Endodermal cell (in vitro differentiated cells): ENCODE measurements around the gene SEC14L3. TPM values are rescaled to one million over a fixed set of nuclear protein-coding genes. Genes with fewer than 3 reads are reported as not detected.

Source experiments
- DNase-seq: peaks from one replicate; pipeline ENCODE4 v3.0.0-alpha.2; 2017
- H3K27ac ChIP-seq: 2 replicates; pipeline ENCODE4 v1.5.1; 2013; ENCODE audit warnings: mild to moderate bottlenecking, low read depth, low read length, moderate library complexity
- H3K27me3 ChIP-seq: 2 replicates; pipeline ENCODE4 v1.6.1; 2013; ENCODE audit warnings: mild to moderate bottlenecking, low read length, moderate library complexity; ENCODE audit not compliant: insufficient read depth, control insufficient read depth, poor library complexity, severe bottlenecking
- H3K36me3 ChIP-seq: 2 replicates; pipeline ENCODE4 v1.7.0; 2013; ENCODE audit warnings: mild to moderate bottlenecking, low read length, moderate library complexity; ENCODE audit not compliant: control insufficient read depth, insufficient read depth
- H3K4me1 ChIP-seq: one replicate; pipeline ENCODE4 v1.7.0; 2013; ENCODE audit warnings: low read length; ENCODE audit not compliant: control insufficient read depth, insufficient read depth
- H3K4me3 ChIP-seq: 2 replicates; pipeline ENCODE4 v1.5.1; 2013; ENCODE audit warnings: mild to moderate bottlenecking, low read length, moderate library complexity
- H3K9ac ChIP-seq: 2 replicates; pipeline ENCODE4 v1.6.1; 2013; ENCODE audit warnings: mild to moderate bottlenecking, low read length, moderate library complexity; ENCODE audit not compliant: poor library complexity, severe bottlenecking; ENCODE audit errors: extremely low read depth
- H3K9me3 ChIP-seq: 2 replicates; pipeline ENCODE4 v1.6.1; 2013; ENCODE audit warnings: mild to moderate bottlenecking, low read length, moderate library complexity; ENCODE audit not compliant: control insufficient read depth
- H3K27ac Mint-ChIP-seq: 2 replicates; pipeline ENCODE4 v1.8.0; 2020; ENCODE audit warnings: mixed read lengths
- H3K27me3 Mint-ChIP-seq: 2 replicates; pipeline ENCODE4 v1.8.0; 2021; ENCODE audit warnings: mild to moderate bottlenecking, mixed read lengths; ENCODE audit not compliant: insufficient read depth
- H3K36me3 Mint-ChIP-seq: 2 replicates; pipeline ENCODE4 v1.8.0; 2020; ENCODE audit warnings: low read depth, mixed read lengths
- H3K4me1 Mint-ChIP-seq: 2 replicates; pipeline ENCODE4 v1.8.0; 2020; ENCODE audit warnings: mixed read lengths
- H3K4me3 Mint-ChIP-seq: 2 replicates; pipeline ENCODE4 v1.8.0; 2020; ENCODE audit warnings: mild to moderate bottlenecking, moderate library complexity, mixed read lengths
- H3K9me3 Mint-ChIP-seq: 2 replicates; pipeline ENCODE4 v1.8.0; 2020; ENCODE audit warnings: mild to moderate bottlenecking, mixed read lengths
- WGBS, 2 experiments: methylation state at CpG; one replicate each; pipeline versions ENCODE4 v1.1.5 to v1.1.7; 2013; ENCODE audit warnings: missing lambda C conversion rate in 2 of 2, mixed read lengths in 1 of 2; ENCODE audit not compliant: insufficient coverage in 1 of 2, insufficient read length in 1 of 2; 5-methylcytosine and 5-hydroxymethylcytosine counted together
- total RNA-seq, 2 donors: library from RNA; stranded (reverse); fragmentation: NEBNext Ultra II Directional in 1 of 2; extraction: Animal tissue kit (Norgen Biotek cat#: 25700) in 1 of 2; gene quantifications; 2 replicates in 1 of 2; 3 replicates in 1 of 2; pipeline ENCODE4 v1.2.1, GENCODE V29; 2021
- TF ChIP-seq, protein P1 (sequence below): fragments of 200-600 bp; sonication (generic); conservative IDR thresholded peaks from 2 replicates; pipeline ENCODE4 v1.5.0; 2021; ENCODE audit warnings: antibody characterized with exemption, mild to moderate bottlenecking

The SEC14L3 gene
- total RNA-seq, 2 donors from 2014 or later: not detected

DNA sequence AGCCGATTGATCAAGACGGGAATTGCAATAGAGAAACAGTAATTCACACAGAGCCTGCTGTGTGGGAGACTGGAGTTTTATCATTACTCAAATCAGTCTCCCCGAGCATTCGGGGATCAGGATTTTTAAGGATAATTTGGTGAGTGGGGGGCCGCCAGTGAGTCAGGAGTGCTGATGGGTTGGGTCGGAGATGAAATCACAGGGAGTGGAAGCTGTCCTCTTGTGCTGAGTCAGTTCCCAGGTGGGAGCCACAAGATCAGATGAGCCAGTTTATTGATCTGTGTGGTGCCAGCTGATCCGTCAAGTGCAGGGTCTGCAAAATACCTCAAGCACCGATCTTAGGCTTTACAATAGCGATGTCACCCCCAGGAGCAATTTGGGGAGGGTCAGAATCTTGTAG lies 30.7 kb downstream of the SEC14L3 start:
- Mint-ChIP-seq H3K36me3 (no peaks in the 10 kb centered on the region), H3K27me3 (peaks cover 5% of the 10 kb centered on the region), H3K4me1 (peaks cover 2% of the 10 kb centered on the region), H3K4me3 (no peak overlapping the region), H3K9me3 (no peaks in the 10 kb centered on the region), H3K27ac (no peak overlapping the region)
- no peak for DNase-seq
- no peaks in the 10 kb centered on the region for H3K4me1 ChIP-seq
- H3K9me3 ChIP-seq: no peaks in the 10 kb centered on the region
- no peaks in the 10 kb centered on the region for H3K36me3 ChIP-seq
- no peak overlapping the region for H3K9ac ChIP-seq
- no peak overlapping the region for H3K4me3 ChIP-seq
- 90 to 93% methylated on average over 6 to 9 of the region's 9 CpGs for WGBS, 2 experiments
- H3K27me3 ChIP-seq: no peaks in the 10 kb centered on the region
- H3K27ac ChIP-seq: no peak overlapping the region
- TF ChIP-seq, protein P1, sequence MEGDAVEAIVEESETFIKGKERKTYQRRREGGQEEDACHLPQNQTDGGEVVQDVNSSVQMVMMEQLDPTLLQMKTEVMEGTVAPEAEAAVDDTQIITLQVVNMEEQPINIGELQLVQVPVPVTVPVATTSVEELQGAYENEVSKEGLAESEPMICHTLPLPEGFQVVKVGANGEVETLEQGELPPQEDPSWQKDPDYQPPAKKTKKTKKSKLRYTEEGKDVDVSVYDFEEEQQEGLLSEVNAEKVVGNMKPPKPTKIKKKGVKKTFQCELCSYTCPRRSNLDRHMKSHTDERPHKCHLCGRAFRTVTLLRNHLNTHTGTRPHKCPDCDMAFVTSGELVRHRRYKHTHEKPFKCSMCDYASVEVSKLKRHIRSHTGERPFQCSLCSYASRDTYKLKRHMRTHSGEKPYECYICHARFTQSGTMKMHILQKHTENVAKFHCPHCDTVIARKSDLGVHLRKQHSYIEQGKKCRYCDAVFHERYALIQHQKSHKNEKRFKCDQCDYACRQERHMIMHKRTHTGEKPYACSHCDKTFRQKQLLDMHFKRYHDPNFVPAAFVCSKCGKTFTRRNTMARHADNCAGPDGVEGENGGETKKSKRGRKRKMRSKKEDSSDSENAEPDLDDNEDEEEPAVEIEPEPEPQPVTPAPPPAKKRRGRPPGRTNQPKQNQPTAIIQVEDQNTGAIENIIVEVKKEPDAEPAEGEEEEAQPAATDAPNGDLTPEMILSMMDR: no peak

DNA sequence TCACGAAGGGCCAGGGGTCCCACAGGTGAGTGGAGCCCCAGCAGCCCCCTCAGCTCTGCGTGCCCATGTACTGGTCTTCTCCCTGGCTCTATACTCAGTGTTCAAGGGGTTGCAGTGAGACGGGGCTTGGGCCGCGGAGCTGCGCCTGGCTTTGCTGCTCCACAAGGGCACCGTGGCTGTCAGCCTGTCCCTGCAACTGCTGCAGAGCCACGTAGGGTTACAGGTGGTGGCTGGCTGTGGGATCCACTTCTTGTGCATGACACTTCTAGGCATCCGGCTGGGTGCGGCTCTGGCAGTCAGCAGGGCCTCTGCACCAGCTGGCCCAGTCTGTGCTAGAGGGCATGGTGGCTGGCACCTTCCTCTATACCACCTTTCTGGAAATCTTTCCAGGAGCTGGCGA lies 32.0 kb downstream of the SEC14L3 start:
- H3K4me1 Mint-ChIP-seq: no peaks in the 10 kb centered on the region
- no peaks in the 10 kb centered on the region for H3K36me3 ChIP-seq
- no peaks in the 10 kb centered on the region for H3K9me3 Mint-ChIP-seq
- H3K4me1 ChIP-seq: no peaks in the 10 kb centered on the region
- DNase-seq: no peak
- H3K27ac ChIP-seq: no peak overlapping the region
- peaks cover 5% of the 10 kb centered on the region for H3K27me3 Mint-ChIP-seq
- no peak overlapping the region for H3K4me3 ChIP-seq
- WGBS, 2 experiments: 93 to 94% methylated on average over 5 to 11 of the region's 11 CpGs
- H3K4me3 Mint-ChIP-seq: no peak overlapping the region
- H3K9me3 ChIP-seq: no peaks in the 10 kb centered on the region
- H3K36me3 Mint-ChIP-seq: no peaks in the 10 kb centered on the region
- TF ChIP-seq, protein P1: no peak
- H3K27me3 ChIP-seq: no peaks in the 10 kb centered on the region
- no peak overlapping the region for H3K27ac Mint-ChIP-seq
- no peak overlapping the region for H3K9ac ChIP-seq

DNA sequence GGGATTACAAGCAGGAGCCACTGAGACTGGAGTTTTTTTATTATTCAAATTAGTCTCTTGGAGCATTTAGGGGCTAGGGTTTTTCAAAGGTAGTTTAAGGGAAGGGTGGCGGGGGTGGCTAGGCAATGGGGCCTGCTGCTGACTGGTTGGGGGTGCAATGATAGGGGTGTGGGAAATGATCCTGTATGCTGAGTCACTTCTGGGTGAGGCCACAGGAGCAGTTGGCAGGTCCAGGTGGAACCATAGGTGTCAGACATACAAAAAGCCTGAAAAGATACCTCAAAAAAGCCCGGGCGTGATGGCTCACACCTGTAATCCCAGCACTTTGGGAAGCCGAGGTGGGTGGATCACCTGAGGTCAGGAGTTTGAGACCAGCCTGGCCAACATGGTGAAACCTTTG lies 32.6 kb downstream of the SEC14L3 start:
- H3K27me3 ChIP-seq: no peaks in the 10 kb centered on the region
- DNase-seq: no peak
- Mint-ChIP-seq H3K27me3 (peaks cover 5% of the 10 kb centered on the region), H3K9me3 (no peaks in the 10 kb centered on the region), H3K27ac (no peak overlapping the region), H3K36me3 (no peaks in the 10 kb centered on the region), H3K4me1 (no peaks in the 10 kb centered on the region), H3K4me3 (no peak overlapping the region)
- H3K4me1 ChIP-seq: no peaks in the 10 kb centered on the region
- no peak overlapping the region for H3K9ac ChIP-seq
- no peaks in the 10 kb centered on the region for H3K36me3 ChIP-seq
- no peaks in the 10 kb centered on the region for H3K9me3 ChIP-seq
- 93 to 96% methylated on average over 3 to 4 of the region's 4 CpGs for WGBS, 2 experiments
- H3K27ac ChIP-seq: no peak overlapping the region
- H3K4me3 ChIP-seq: no peak overlapping the region
- TF ChIP-seq, protein P1: no peak
